ENCODE data around the gene CLEC4F.

- no peak for TF ChIP-seq EZH2 (IDR thresholded peaks at IDR 0.05)
- no peak for TF ChIP-seq POLR2AphosphoS5 (IDR thresholded peaks at IDR 0.05; ENCODE audit: borderline replicate concordance, low read depth, low read length)
- TF ChIP-seq FOXP2 (optimal IDR thresholded peaks at IDR 0.05; ENCODE audit: control extremely low read depth, extremely low read length, insufficient read depth), result no peak
Measured at GRCh38 chr2:70828914-70829824, 8.8 kb upstream of the CLEC4F start.

Measured in SK-N-MC (cell line).